Measurements from ENCODE around the gene LGALS9B.
"Not testable (repeated sequence)": the region's sequence is repeated elsewhere in the genome, so short reads cannot be mapped to it uniquely, and the experiment has no call there.

LGALS9B gene

GRCh38 chr17:20465535-20465934, 1.8 kb downstream of the LGALS9B start:
- not testable (repeated sequence) for H3K14ac ChIP-seq (ENCODE audit: low read length in 2 of 2); H2BK5ac ChIP-seq (ENCODE audit: low read depth, low read length, poor library complexity, severe bottlenecking); H2AK5ac ChIP-seq (ENCODE audit: low read length, severe bottlenecking); H3K79me1 ChIP-seq (replicated peaks; ENCODE audit: low read length, poor library complexity, severe bottlenecking); H3K27ac ChIP-seq (ENCODE audit: low read length, poor library complexity, severe bottlenecking); H4K91ac ChIP-seq (ENCODE audit: low read length); H3K9me3 ChIP-seq (ENCODE audit: control insufficient read depth, low read length); H2BK120ac ChIP-seq (ENCODE audit: low read depth, low read length); H2BK12ac ChIP-seq (ENCODE audit: low read length in 2 of 2); H2BK15ac ChIP-seq (ENCODE audit: low read depth, poor library complexity, severe bottlenecking); H3K36me3 ChIP-seq (ENCODE audit: control insufficient read depth in 1 of 2, insufficient read depth in 2 of 2, low read depth in 1 of 2, low read length in 2 of 2); H3K27me3 ChIP-seq (ENCODE audit: control insufficient read depth in 1 of 2, insufficient read depth in 1 of 2, low read length in 2 of 2); H3K4me3 ChIP-seq (ENCODE audit: insufficient read depth in 1 of 2, low read depth in 1 of 2, low read length in 2 of 2); H3K18ac ChIP-seq (ENCODE audit: low read depth in 1 of 2, low read length in 2 of 2); DNase-seq; H3K4me2 ChIP-seq (ENCODE audit: low read length, poor library complexity, severe bottlenecking); H4K8ac ChIP-seq (ENCODE audit: low read length); H3K9ac ChIP-seq (ENCODE audit: low read length); H3K4ac ChIP-seq (ENCODE audit: low read depth in 1 of 2, low read length in 2 of 2); H3K23ac ChIP-seq (ENCODE audit: low read length in 2 of 2); H2AFZ ChIP-seq (ENCODE audit: low read depth, low read length); H3K4me1 ChIP-seq (ENCODE audit: control insufficient read depth, insufficient read depth, low read depth, low read length)
- WGBS, result no CpG with 5 or more reads among the region's 12 CpGs

- not testable (repeated sequence) for H2AK5ac ChIP-seq (ENCODE audit: low read length, severe bottlenecking); H3K36me3 ChIP-seq (ENCODE audit: control insufficient read depth in 1 of 2, insufficient read depth in 2 of 2, low read depth in 1 of 2, low read length in 2 of 2); DNase-seq; H3K4me3 ChIP-seq (ENCODE audit: insufficient read depth in 1 of 2, low read depth in 1 of 2, low read length in 2 of 2); H3K4me2 ChIP-seq (ENCODE audit: low read length, poor library complexity, severe bottlenecking); H3K23ac ChIP-seq (ENCODE audit: low read length in 2 of 2); H3K27ac ChIP-seq (ENCODE audit: low read length, poor library complexity, severe bottlenecking); H4K8ac ChIP-seq (ENCODE audit: low read length); H3K14ac ChIP-seq (ENCODE audit: low read length in 2 of 2); H3K4ac ChIP-seq (ENCODE audit: low read depth in 1 of 2, low read length in 2 of 2); H3K27me3 ChIP-seq (ENCODE audit: control insufficient read depth in 1 of 2, insufficient read depth in 1 of 2, low read length in 2 of 2); H3K4me1 ChIP-seq (ENCODE audit: control insufficient read depth, insufficient read depth, low read depth, low read length); H2BK12ac ChIP-seq (ENCODE audit: low read length in 2 of 2); H3K18ac ChIP-seq (ENCODE audit: low read depth in 1 of 2, low read length in 2 of 2); H4K91ac ChIP-seq (ENCODE audit: low read length); H3K79me1 ChIP-seq (replicated peaks; ENCODE audit: low read length, poor library complexity, severe bottlenecking); H3K9ac ChIP-seq (ENCODE audit: low read length); H2BK120ac ChIP-seq (ENCODE audit: low read depth, low read length); H2BK15ac ChIP-seq (ENCODE audit: low read depth, poor library complexity, severe bottlenecking); H3K9me3 ChIP-seq (ENCODE audit: control insufficient read depth, low read length); H2BK5ac ChIP-seq (ENCODE audit: low read depth, low read length, poor library complexity, severe bottlenecking); H2AFZ ChIP-seq (ENCODE audit: low read depth, low read length)
- WGBS, result no CpG with 5 or more reads among the region's 9 CpGs
These were observed 2.4 kb downstream of the LGALS9B start for GRCh38 chr17:20464854-20465414.

GRCh38 chr17:20462158-20462557, 5.2 kb downstream of the LGALS9B start:
- not testable (repeated sequence) for H2BK5ac ChIP-seq (ENCODE audit: low read depth, low read length, poor library complexity, severe bottlenecking); H3K4ac ChIP-seq (ENCODE audit: low read depth in 1 of 2, low read length in 2 of 2); H2BK12ac ChIP-seq (ENCODE audit: low read length in 2 of 2); H3K9me3 ChIP-seq (ENCODE audit: control insufficient read depth, low read length); H3K27ac ChIP-seq (ENCODE audit: low read length, poor library complexity, severe bottlenecking); H3K18ac ChIP-seq (ENCODE audit: low read depth in 1 of 2, low read length in 2 of 2); H3K36me3 ChIP-seq (ENCODE audit: control insufficient read depth in 1 of 2, insufficient read depth in 2 of 2, low read depth in 1 of 2, low read length in 2 of 2); DNase-seq; H2BK15ac ChIP-seq (ENCODE audit: low read depth, poor library complexity, severe bottlenecking); H3K9ac ChIP-seq (ENCODE audit: low read length); H2AK5ac ChIP-seq (ENCODE audit: low read length, severe bottlenecking); H2AFZ ChIP-seq (ENCODE audit: low read depth, low read length); H3K4me3 ChIP-seq (ENCODE audit: insufficient read depth in 1 of 2, low read depth in 1 of 2, low read length in 2 of 2); H4K91ac ChIP-seq (ENCODE audit: low read length); H3K79me1 ChIP-seq (replicated peaks; ENCODE audit: low read length, poor library complexity, severe bottlenecking); H3K4me1 ChIP-seq (ENCODE audit: control insufficient read depth, insufficient read depth, low read depth, low read length); H3K14ac ChIP-seq (ENCODE audit: low read length in 2 of 2); H3K4me2 ChIP-seq (ENCODE audit: low read length, poor library complexity, severe bottlenecking); H4K8ac ChIP-seq (ENCODE audit: low read length); H3K27me3 ChIP-seq (ENCODE audit: control insufficient read depth in 1 of 2, insufficient read depth in 1 of 2, low read length in 2 of 2); H3K23ac ChIP-seq (ENCODE audit: low read length in 2 of 2); H2BK120ac ChIP-seq (ENCODE audit: low read depth, low read length)
- WGBS, result no CpG with 5 or more reads among the region's 3 CpGs

GRCh38 chr17:20457848-20458381, 9.4 kb downstream of the LGALS9B start:
- not testable (repeated sequence) for H3K36me3 ChIP-seq (ENCODE audit: control insufficient read depth in 1 of 2, insufficient read depth in 2 of 2, low read depth in 1 of 2, low read length in 2 of 2); H3K27me3 ChIP-seq (ENCODE audit: control insufficient read depth in 1 of 2, insufficient read depth in 1 of 2, low read length in 2 of 2); H2BK15ac ChIP-seq (ENCODE audit: low read depth, poor library complexity, severe bottlenecking); H4K91ac ChIP-seq (ENCODE audit: low read length); H3K27ac ChIP-seq (ENCODE audit: low read length, poor library complexity, severe bottlenecking); H3K14ac ChIP-seq (ENCODE audit: low read length in 2 of 2); H3K9me3 ChIP-seq (ENCODE audit: control insufficient read depth, low read length); H4K8ac ChIP-seq (ENCODE audit: low read length); H2BK120ac ChIP-seq (ENCODE audit: low read depth, low read length); H2AFZ ChIP-seq (ENCODE audit: low read depth, low read length); H2BK12ac ChIP-seq (ENCODE audit: low read length in 2 of 2); H3K4ac ChIP-seq (ENCODE audit: low read depth in 1 of 2, low read length in 2 of 2); H3K79me1 ChIP-seq (replicated peaks; ENCODE audit: low read length, poor library complexity, severe bottlenecking); H3K4me1 ChIP-seq (ENCODE audit: control insufficient read depth, insufficient read depth, low read depth, low read length); H3K4me2 ChIP-seq (ENCODE audit: low read length, poor library complexity, severe bottlenecking); H3K9ac ChIP-seq (ENCODE audit: low read length); H2BK5ac ChIP-seq (ENCODE audit: low read depth, low read length, poor library complexity, severe bottlenecking); DNase-seq; H3K23ac ChIP-seq (ENCODE audit: low read length in 2 of 2); H2AK5ac ChIP-seq (ENCODE audit: low read length, severe bottlenecking); H3K18ac ChIP-seq (ENCODE audit: low read depth in 1 of 2, low read length in 2 of 2); H3K4me3 ChIP-seq (ENCODE audit: insufficient read depth in 1 of 2, low read depth in 1 of 2, low read length in 2 of 2)
- no CpG with 5 or more reads among the region's 10 CpGs for WGBS

All from mesenchymal stem cell (in vitro differentiated cells and primary cell).